AG10803 (cell line): ENCODE measurements around the gene PPIL1.

Source experiments
- DNase-seq: peaks from one replicate; pipeline ENCODE4 v3.0.0; 2010; ENCODE audit warnings: low read depth
- H3K4me3 ChIP-seq: 2 replicates; pipeline ENCODE4 v1.5.1; 2011; ENCODE audit warnings: mild to moderate bottlenecking, low read length, control low read depth
- CTCF ChIP-seq: conservative IDR thresholded peaks from 2 replicates; pipeline ENCODE4 v1.5.1; 2011; ENCODE audit warnings: mild to moderate bottlenecking, low read length, control low read depth, inconsistent platforms

PPIL1 gene

GRCh38 chr6:36845233-36845632 is 29.4 kb downstream of the PPIL1 start:
- no peak overlapping the region for H3K4me3 ChIP-seq
- no peak for TF ChIP-seq CTCF
- DNase-seq = no peak

GRCh38 chr6:36844232-36845170 is 30.1 kb downstream of the PPIL1 start:
- H3K4me3 ChIP-seq = no peak overlapping the region
- DNase-seq = no peak
- no peak for TF ChIP-seq CTCF

DNA sequence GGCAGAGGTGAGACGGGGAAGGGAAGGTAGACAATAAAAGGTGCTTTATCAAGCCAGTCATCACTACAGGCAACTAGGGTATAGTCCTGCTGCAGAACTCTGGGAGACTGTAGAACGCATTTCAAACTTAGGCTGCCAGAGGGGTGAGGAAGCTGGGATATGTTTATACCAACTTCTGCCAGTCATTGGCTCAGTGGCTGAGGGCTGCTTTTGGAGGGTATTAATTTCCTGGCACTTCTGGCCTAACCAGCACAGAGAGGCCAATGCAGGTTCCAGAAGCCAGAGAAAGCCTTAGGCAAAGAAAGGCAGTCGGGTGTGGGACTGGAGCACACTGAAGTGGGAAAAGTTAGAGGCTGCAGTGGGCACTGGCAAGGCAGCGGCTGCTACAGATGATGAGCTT is 31.4 kb downstream of the PPIL1 start:
- DNase-seq = no peak
- no peak overlapping the region for H3K4me3 ChIP-seq
- TF ChIP-seq CTCF = no peak

DNA sequence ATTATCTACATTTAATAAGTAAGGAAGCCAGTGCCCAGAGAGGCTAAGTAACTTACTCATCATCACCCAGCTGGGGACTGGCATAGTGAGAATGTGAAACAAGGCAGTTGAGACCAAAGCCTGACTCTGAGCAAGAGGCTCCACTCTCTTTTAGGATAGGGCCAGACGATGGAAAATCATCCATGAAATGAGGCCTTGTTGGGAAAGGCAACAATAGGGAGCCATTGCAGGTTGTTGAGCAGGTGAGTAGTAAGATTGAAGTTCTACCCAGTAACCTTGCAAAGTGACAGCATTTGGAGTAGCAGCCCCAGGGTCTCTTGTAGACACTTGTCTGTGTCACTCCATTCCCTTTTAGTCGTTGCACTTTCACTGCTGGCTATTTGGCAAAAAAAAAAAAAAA is 32.8 kb downstream of the PPIL1 start:
- no peak overlapping the region for H3K4me3 ChIP-seq
- DNase-seq = no peak
- TF ChIP-seq CTCF = no peak

DNA sequence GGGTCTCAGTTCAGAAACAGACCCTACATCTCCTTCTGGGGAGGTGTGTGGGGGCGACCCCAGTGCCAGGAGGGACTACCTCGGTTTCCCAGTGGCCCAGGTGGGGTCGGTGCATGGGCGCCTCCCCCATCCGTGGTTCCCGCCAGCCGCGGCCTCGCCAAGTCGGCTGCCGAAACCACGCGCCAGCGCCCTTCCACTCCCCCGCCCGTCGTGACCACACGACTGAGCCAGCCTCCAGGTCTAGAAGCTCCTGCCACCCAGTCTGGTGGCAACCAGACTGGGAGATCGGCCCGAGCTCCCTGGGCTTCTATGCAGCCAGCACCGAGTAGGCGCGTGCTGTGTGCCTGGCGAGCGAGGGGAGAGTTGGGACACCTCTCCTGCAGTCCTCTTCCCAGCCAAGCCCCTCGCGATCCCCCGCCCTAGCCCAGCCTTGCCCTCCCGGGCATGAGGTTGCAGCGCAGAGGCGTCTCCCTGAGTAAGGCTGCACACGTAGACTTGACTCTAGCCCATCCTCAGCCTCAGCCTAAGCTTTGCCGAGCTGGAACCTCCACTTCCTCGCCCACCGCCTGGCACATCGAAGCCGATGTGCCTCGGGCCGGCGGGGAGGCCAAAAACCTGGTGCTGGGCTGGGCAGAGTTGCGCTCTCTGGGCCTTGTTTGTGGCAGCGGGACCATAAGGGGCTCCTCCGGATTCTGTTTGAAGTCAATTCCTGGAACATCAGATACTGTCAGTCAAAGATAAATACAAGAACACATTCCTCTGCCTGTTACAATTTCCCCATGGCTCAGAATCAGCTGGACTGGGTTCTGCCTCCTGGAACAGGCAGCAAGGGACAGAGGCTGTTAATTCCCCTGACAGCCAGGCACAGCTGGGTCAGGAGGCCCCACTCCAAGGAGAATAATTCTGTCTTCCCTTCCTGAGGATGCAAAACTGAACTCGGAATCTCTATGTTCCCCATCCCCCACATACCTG is 33.9 kb downstream of the PPIL1 start:
- no peak for DNase-seq
- peak overlapping the region; percentile 54 for H3K4me3 ChIP-seq
- no peak for TF ChIP-seq CTCF

DNA sequence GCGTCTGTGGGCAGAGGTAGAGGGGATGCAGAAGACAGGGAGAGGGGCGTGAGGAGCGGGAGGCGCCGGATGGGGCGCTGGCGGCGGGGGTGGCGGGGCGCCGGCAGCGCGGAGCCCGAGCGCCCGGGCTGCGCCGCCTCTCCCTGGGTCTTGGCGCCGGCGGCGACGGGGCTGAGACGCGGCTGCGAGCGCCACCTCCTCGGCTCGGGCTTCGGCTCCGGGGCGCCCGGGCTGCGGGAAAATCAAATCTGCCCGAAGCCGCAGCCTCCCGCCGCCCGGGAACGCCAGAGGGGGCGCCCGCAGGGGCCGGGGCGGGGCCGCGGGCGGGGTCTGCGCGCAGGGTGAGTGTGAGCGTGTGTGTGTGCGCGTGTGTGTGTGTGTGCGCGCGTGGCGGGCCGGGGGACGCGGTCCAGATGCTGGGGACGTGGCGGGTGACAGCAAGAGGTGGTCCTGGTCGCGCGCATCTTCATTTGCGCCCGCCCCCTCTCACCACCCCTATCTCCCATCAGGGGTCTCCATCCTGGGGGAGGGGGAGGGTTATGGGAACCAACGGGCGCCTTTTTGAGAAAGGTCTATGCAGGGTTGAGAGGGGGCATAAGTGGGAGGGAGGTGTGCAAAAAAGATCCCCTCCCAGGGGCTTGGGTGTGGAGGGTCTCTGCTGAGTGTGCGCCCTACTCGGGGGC is 34.7 kb downstream of the PPIL1 start:
- no peak for TF ChIP-seq CTCF
- DNase-seq = no peak
- H3K4me3 ChIP-seq = peak overlapping the region; percentile 54
